Pons (tissue), 1 donor: Measurements from ENCODE around the gene DNAH6.

ENCODE experiments used
- DNase-seq: peaks from one replicate; pipeline ENCODE4 v3.0.0-alpha.2; 2016; ENCODE audit warnings: low spot score

DNAH6 gene

GRCh38 chr2:84690225-84690624 is 173.9 kb downstream of the DNAH6 start:
- DNase-seq, result no peak

GRCh38 chr2:84694088-84694622 is 177.9 kb downstream of the DNAH6 start:
- DNase-seq, result no peak

DNA sequence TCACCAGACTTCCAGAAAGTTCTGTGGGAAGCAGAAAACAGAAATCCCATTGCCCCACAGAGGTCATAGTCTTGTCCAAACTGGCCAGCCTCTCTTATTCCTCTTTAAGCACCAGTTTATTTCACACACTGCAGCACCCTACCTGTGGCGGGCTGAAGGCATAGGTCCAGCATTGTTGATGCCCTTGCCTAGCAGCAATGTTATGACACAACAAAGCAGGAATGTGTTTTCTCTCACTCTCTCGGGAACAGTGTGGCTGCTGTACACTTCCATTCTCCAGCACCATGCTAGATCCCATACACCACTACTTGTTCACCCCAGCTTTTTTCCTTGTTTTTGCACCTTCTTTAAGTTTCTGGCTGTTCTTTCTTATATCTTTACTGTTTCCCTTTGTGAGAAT is 181.6 kb downstream of the DNAH6 start:
- no peak for DNase-seq

DNA sequence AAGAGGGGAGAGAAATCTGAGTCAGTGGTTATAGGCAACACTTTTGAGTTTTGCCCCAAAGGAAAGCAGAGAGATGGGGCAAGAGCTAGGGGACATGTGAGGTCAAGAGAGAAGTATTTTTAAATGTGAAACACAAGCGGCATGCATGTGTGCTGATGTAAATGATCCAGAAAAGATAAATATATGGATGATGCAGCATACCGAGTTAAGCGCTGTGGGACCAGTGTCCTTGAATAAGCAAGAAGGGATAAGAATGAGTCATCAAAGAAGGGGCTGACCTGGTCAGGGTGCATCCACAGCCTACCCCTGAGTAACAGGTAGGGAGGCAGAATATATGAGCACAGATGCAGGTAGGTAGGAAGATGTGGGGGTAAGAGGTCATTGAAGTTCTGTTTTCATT is 183.7 kb downstream of the DNAH6 start:
- no peak for DNase-seq

DNA sequence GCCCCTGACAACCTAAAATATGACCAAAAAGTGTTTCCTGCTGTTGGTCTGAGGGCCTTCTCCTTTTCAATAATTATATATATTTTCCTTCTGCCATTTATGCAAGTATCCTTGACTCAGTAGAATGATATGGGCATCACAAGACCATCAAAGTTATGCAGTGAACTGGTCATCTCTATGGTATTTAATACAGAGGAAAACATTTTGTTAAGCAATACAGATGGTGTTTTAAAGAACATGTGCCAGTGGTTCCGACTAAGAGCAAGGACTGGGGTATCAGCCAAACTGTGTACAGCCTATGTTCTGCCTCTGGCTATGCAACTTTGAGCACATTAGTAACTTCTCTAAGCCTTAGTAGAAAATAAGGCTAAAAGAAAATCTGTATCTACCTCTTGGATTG is 185.6 kb downstream of the DNAH6 start:
- no peak for DNase-seq

- no peak for DNase-seq
Observed at GRCh38 chr2:84702941-84703340, 186.6 kb downstream of the DNAH6 start.

DNA sequence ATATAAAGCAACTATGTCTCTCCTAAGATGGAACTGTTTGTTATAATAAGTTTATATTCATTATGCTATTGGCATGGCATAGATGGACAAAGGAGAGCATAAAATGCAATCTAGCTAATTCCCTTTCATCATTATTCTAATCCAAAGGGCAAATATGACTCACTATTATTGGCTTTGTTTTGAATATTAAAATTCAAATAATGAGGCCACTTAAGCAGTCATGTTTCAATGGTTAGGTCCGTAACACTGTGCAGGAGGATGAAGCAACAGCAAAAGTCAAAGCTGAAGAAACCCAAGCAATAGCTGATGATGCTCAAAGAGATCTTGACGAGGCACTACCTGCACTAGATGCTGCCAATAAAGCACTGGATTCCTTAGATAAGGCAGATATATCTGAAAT is 187.5 kb downstream of the DNAH6 start:
- no peak for DNase-seq

DNA sequence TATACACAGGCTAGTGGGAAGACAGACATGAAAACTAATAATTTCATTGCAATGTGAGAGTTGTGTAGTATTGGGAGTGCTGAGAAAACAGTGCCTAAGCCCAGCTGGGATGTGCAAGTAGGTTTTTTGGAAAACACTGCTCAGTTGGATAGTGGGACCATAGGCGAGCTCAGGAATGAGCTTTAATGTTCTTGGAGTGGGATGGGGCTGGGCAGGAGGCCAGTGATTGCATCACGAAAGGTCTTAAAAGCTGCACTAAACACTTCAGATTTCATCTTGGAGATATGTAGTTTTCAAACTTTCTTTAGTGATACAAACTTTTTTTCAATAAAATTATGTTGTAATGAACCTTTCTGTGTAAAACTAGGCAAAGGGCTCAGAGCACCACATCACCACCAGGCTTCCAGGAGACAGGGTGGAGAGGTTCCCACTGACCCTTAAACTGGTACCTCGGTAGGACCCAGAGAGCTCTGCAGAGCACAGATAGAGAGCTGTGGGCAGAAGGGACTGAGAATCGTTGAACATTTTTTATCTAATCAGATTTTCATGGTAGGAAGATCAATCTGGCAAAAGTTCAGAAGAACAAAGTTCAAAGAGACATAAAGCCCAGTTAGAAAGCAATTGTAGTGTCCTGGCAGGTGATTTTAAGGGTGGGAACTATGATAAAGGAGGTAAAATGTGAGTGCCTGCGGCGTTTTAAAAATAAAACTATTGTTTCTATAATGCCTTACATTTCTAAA is 188.4 kb downstream of the DNAH6 start:
- no peak for DNase-seq

- DNase-seq, result no peak
Observed at GRCh38 chr2:84705858-84706257, 189.6 kb downstream of the DNAH6 start.

DNA sequence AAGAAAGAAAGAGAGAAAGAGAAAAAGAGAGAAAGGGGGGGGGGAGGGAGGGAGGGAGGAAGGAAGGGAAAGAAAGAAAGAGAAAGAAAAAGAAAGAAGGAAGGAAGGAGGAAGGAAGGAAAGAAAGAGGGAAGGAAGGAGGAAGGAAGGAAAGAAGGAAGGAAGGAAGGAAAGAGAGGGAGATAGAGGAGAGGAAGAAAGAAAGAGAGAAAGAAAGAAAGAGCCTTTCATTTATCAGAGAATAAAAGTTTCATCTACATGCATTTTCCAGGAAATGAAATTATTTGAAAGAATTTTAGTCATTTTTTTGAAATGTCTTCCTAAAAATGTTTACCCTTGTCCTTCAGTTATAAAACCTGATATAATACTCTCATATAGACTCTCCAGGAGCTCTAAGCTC is 192.1 kb downstream of the DNAH6 start:
- DNase-seq, result no peak

DNA sequence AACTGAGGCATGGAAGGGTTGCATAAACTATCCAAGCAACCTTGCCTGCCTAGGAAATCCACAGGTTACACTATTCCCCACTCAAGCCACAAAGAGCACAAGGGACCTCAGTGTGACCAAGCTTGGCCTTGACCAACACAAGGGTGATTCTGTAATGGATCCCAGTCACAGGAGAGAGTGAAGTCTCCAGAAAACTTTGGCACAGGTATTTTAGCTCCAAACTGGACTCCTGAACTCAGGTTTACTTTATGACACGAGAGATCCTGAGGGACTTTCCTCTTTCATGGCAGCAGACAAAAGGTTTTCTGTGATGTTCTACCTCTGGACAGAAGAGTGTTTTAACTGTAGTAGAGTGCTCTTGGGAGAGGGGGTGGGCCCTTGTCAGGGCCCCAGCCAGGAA is 195.4 kb downstream of the DNAH6 start:
- DNase-seq, result no peak

DNA sequence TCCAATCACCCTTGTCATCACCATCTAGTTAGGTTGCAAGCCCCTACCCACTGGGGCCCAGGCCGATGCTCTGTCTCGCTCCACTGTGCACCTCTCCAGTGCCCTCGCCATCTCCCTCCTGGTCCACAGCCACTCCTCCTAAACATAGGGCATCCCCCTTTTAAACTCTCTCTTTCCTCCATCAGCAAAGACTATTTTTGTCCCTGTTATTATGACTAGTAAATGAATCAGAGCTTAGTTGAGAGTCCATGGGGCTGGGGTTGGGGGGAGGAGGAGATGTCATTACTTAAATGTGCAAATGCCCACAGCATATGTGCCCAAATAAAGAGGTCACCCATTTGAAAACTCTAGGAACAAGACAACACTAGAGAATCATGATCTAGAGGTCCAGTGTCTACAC is 197.1 kb downstream of the DNAH6 start:
- no peak for DNase-seq

- DNase-seq, result no peak
Observed at GRCh38 chr2:84716564-84716963, 200.3 kb downstream of the DNAH6 start.

GRCh38 chr2:84717302-84717701 is 201.0 kb downstream of the DNAH6 start:
- no peak for DNase-seq

DNA sequence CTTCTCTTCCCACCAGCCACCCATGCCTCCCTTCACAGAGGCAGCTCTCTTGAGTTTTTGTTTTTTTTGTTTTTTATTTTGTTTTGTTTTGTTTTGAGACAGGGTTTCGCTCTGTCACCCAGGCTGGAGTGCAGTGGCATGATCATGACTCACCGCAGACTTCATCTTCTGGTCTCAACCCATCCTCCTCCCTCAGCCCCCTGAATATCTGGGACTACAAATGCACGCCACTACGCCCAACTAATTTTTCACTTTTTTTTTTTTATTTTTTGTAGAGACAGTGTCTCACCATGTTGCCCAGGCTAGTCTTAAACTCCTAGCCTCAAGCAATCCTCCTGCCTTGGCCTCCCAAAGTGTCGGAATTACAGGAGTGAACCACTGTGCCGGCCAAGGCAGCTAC is 203.1 kb downstream of the DNAH6 start:
- no peak for DNase-seq

DNA sequence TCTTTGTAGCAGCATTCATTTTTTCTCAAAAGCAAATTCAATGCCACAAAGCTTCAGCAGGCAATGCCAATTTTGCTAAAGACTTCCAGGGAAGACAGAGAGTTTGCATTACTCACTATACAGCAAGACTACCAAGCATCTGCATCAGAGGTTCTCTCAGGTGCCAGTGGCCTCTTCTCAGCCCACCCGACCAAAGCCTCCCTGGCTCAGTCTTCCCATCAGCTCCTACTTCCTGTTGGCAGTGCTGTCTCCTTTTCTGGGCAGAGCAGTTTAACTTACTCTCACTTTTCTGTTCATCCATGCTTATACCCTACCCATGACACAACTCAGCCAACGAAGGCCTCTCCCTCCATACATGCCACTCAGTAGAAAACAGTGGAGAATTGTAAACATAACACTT is 207.5 kb downstream of the DNAH6 start:
- DNase-seq, result no peak

DNA sequence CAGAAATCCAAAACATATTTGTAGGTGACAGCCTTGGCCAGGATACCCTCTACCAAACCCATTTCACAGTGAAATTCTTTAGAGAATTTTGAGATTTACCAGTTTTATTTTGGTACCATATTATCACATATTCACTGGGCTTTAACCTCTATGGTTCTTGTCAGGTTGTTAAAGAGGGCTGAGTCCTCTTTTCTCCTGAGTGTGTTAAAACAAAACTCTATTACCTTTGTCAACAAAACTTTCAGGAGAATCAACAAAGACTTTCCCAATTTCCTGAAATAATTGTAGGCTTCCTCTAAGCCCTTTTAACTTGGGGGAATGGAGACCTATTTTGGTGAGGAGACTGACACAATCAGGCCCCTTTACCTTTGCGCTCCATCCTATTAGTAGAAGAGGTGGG is 209.4 kb downstream of the DNAH6 start:
- no peak for DNase-seq

- DNase-seq, result no peak
Observed at GRCh38 chr2:84727315-84727714, 211.0 kb downstream of the DNAH6 start.

DNA sequence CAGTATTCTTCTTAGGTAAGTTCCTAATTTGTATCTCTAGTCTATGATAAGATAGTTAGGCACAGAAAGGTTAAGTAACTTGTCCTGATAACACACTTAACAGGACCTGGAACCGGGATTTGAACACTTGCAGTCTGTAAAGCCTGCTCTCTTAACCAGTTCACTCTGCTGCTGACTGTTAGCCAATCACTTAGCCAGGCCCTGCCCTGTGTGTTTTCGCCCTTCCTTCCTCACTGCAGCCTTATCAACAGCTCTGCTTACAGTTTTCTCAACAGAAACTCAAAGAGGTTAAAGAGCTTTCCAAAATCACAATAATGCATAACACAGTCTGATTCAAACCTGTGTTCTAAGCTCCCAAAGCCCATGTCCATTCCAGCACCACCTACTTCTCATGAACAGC is 212.9 kb downstream of the DNAH6 start:
- no peak for DNase-seq

DNA sequence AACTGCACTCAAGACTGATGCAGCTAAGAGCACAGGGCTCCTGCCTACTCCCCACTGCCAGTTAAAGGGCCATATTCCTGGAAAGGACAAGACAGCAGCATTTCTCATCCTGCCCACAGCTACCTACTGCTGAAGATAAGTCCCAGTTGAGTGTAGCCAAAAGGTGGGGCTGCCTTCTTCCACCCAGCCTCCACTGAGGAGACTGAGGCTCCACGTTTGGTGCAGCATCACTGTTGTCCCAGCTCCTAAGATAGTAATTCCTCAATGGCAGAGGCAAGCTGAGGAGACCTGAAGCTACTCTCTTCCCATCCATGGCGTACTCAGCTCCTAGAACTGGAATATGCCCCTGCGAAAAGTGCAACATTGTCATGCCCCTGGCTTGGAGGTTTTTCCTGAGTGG is 214.9 kb downstream of the DNAH6 start:
- DNase-seq, result no peak

DNA sequence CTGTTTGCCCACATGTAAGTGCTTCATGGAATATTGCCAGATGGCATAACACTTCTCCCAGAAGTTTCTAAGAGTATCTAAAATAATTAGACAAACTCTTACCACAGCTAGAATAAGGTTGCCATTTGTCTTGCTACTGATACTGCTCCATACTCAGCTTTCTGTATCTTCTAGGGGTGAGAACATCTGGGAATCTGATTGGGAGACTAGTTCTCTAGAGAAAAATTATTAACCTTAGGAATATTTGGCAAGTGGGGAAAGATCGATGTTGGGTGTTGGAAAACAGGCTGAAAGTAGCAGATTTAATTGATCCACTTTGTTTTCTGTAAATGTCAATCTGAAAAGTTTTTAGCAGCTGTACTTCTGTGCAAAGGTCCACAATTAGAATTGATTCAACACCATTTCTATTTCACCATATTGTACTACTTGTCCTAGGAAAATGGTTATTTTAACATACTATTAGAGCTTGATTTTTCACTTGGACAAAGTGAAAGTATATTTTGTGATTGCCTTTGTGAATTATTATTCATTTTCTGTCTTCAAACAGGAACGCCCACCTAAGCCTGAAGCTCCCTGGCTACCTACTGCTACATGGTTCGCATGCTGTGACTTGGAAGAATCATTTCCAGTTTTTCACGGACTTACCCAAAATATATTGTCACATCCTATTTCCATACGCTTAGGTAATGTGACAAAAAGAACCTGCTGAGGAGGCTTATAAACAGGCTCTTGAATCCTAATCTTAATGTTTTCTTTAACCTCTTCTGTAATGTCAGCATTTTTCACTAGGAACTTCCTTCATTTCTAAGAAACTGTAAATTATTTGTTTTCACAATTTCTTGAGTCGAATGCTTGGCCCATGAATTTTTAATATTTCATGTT is 216.8 kb downstream of the DNAH6 start:
- DNase-seq, result no peak

DNA sequence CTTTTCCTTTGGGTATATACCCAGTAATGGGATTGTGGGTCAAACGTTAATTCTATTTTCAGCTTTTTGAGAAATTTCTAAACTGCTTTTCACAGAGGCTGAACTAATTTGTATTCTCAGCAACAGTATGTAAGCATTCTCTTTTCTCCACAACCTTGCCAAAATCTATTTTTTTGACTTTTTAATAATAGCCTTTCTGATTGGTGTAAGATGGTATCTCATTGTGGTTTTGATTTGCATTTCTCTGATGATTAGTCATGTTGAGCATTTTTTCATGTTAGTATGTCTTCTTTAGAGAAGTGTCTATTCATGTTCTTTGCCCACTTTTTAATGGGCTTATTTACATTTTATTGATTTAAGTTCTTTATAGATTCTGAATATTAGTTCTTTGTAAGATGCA is 219.1 kb downstream of the DNAH6 start:
- DNase-seq, result no peak

GRCh38 chr2:84741182-84741822 is 225.0 kb downstream of the DNAH6 start:
- no peak for DNase-seq
